Testis (tissue), 2 donors: ENCODE results near the gene TMPRSS15.

Source experiments
- POLR2A ChIP-seq: fragments of 450-650 bp; IDR thresholded peaks from one replicate; pipeline ENCODE4 v1.6.1; 2017; ENCODE audit warnings: antibody characterized with exemption, mild to moderate bottlenecking, moderate library complexity
- TF ChIP-seq, protein P1 (sequence below), 3 experiments: fragments of 450-650 bp in 2 of 3; fragments of 200-600 bp in 1 of 3; sonication (generic) in 1 of 3; IDR thresholded peaks; one replicate each; pipeline ENCODE4 v1.5.1; 2016 to 2019; ENCODE audit warnings: antibody characterized with exemption in 3 of 3, mild to moderate bottlenecking in 2 of 3, moderate library complexity in 1 of 3

DNA sequence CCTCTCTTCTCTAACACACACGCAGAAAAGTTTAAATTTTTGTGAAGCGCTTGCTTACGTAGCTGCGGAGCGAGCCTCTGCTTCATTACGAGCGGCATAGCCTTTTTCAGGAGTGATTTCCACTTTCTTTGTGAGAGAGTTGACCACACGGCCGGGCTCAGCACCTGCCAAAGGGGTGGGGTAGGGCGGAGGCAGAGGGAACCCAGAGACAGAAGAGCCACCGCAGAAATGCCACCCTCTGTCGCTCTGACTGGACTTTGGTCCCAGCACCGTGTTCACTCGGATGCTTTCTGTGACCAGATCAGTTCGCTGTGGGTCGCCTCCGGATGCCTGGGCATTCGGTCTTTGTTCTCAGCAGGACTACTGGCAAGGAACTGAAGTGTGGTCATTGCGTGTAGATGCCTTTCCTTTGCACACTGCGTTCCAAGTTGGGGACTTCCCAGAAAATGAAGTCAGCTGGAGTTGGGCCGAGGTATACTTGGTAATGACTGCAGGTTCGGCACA lies 158.1 kb downstream of the TMPRSS15 start:
- TF ChIP-seq, protein P1, sequence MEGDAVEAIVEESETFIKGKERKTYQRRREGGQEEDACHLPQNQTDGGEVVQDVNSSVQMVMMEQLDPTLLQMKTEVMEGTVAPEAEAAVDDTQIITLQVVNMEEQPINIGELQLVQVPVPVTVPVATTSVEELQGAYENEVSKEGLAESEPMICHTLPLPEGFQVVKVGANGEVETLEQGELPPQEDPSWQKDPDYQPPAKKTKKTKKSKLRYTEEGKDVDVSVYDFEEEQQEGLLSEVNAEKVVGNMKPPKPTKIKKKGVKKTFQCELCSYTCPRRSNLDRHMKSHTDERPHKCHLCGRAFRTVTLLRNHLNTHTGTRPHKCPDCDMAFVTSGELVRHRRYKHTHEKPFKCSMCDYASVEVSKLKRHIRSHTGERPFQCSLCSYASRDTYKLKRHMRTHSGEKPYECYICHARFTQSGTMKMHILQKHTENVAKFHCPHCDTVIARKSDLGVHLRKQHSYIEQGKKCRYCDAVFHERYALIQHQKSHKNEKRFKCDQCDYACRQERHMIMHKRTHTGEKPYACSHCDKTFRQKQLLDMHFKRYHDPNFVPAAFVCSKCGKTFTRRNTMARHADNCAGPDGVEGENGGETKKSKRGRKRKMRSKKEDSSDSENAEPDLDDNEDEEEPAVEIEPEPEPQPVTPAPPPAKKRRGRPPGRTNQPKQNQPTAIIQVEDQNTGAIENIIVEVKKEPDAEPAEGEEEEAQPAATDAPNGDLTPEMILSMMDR (IDR thresholded peaks at IDR 0.05) = no peak
- no peak for TF ChIP-seq POLR2A
